Prostate gland (tissue), 2 donors: Measurements from ENCODE around the gene FLT4. TPM values are rescaled to one million over a fixed set of nuclear protein-coding genes. Genes with fewer than 3 reads are reported as not detected.

Experiments used
- DNase-seq: peaks from one replicate; pipeline ENCODE4 v3.0.0-alpha.2; 2019; ENCODE audit warnings: low spot score
- H3K27ac ChIP-seq, 2 donors: fragments of 200-600 bp; sonication (generic); 2 replicates each; pipeline ENCODE4 v1.5.1; 2017 to 2019
- H3K27me3 ChIP-seq: fragments of 200-600 bp; sonication (generic); replicated peaks from 2 replicates; pipeline ENCODE4 v1.5.1; 2019; ENCODE audit not compliant: insufficient read depth
- H3K36me3 ChIP-seq, 2 donors: fragments of 200-600 bp; sonication (generic); 1 replicate in 1 of 2; 2 replicates in 1 of 2; pipeline versions ENCODE4 v1.5.1 to v1.8.1; 2017 to 2019
- H3K4me1 ChIP-seq: fragments of 200-600 bp; sonication (generic); replicated peaks from 2 replicates; pipeline ENCODE4 v1.5.1; 2019
- H3K4me3 ChIP-seq, 2 donors: fragments of 200-600 bp; sonication (generic); 2 replicates each; pipeline ENCODE4 v1.5.1; 2017 to 2019
- H3K9me3 ChIP-seq: fragments of 200-600 bp; sonication (generic); 2 replicates; pipeline ENCODE4 v1.5.1; 2017
- CTCF ChIP-seq, 4 experiments: fragments of 200-600 bp in 2 of 4; fragments of 450-650 bp in 2 of 4; sonication (generic) in 2 of 4; IDR thresholded peaks; 1 replicate in 3 of 4; 2 replicates in 1 of 4; pipeline ENCODE4 v1.5.1; 2016 to 2019; ENCODE audit warnings: antibody characterized with exemption in 4 of 4, mild to moderate bottlenecking in 2 of 4, moderate library complexity in 2 of 4
- POLR2A ChIP-seq: fragments of 450-650 bp; IDR thresholded peaks from one replicate; pipeline ENCODE4 v1.6.1; 2016; ENCODE audit warnings: antibody characterized with exemption, mild to moderate bottlenecking
- POLR2AphosphoS5 ChIP-seq: sonication (generic); formaldehyde crosslinking; IDR thresholded peaks from one replicate; pipeline ENCODE4 v1.6.1; 2017; ENCODE audit warnings: antibody characterized with exemption
- WGBS: methylation state at CpG from one replicate; pipeline ENCODE4 v1.1.5; 2018; 5-methylcytosine and 5-hydroxymethylcytosine counted together
- intact Hi-C: fragments of 100-400 bp; cut with DNase I; formaldehyde crosslinking; loops from one replicate; pipeline ENCODE4 v1.14.2; 2022
- total RNA-seq, 2 donors: library from RNA; depleted of rRNA; stranded (reverse); fragments of >200 nt; gene quantifications; one replicate each; pipeline ENCODE4 v1.1.0, GENCODE V29; 2016

The FLT4 gene
- total RNA-seq, 2 donors from 2014 or later = 2.9 to 20.6 TPM

- Histone ChIP-seq H3K27me3 (no peaks in the 10 kb centered on the region), H3K9me3 (no peaks in the 10 kb centered on the region), H3K4me1 (no peaks in the 10 kb centered on the region), H3K4me3 (no peak overlapping the region), H3K27ac (no peak overlapping the region), H3K36me3 (no peaks in the 10 kb centered on the region)
- TF ChIP-seq CTCF (IDR thresholded peaks at IDR 0.05) (no peak), POLR2A (no peak), POLR2AphosphoS5 (no peak)
- no peak for DNase-seq
- intact Hi-C loops = no loop called here
- whole genome bisulfite sequencing = 65% methylated on average over 3 of the region's 3 CpGs
Measured at GRCh38 chr5:180563994-180564393, 85.4 kb downstream of the FLT4 start.

- no peaks in the 10 kb centered on the region for H3K9me3 ChIP-seq
- no peaks in the 10 kb centered on the region for H3K27me3 ChIP-seq
- no peak for DNase-seq
- TF ChIP-seq POLR2A = no peak
- no peak for TF ChIP-seq POLR2AphosphoS5
- no peak for TF ChIP-seq CTCF (IDR thresholded peaks at IDR 0.05)
- intact Hi-C loops = no loop called here
- WGBS = 95% methylated on average over 11 of the region's 11 CpGs
- H3K4me1 ChIP-seq = no peaks in the 10 kb centered on the region
- no peaks in the 10 kb centered on the region for H3K36me3 ChIP-seq
- H3K4me3 ChIP-seq = no peak overlapping the region
- H3K27ac ChIP-seq = no peak overlapping the region
Measured at GRCh38 chr5:180558232-180558631, 91.2 kb downstream of the FLT4 start.

GRCh38 chr5:180557217-180557809 lies 92.1 kb downstream of the FLT4 start:
- Histone ChIP-seq H3K27me3 (no peaks in the 10 kb centered on the region), H3K9me3 (no peaks in the 10 kb centered on the region), H3K27ac (no peak overlapping the region), H3K4me1 (no peaks in the 10 kb centered on the region), H3K36me3 (no peaks in the 10 kb centered on the region), H3K4me3 (no peak overlapping the region)
- 86% methylated on average over 2 of the region's 2 CpGs for WGBS
- TF ChIP-seq CTCF (IDR thresholded peaks at IDR 0.05) = no peak
- TF ChIP-seq POLR2AphosphoS5 = no peak
- no peak for TF ChIP-seq POLR2A
- no peak for DNase-seq
- intact Hi-C loops = no loop called here

GRCh38 chr5:180555168-180555921 lies 94.1 kb downstream of the FLT4 start:
- no peaks in the 10 kb centered on the region for H3K9me3 ChIP-seq
- TF ChIP-seq POLR2A = no peak
- DNase-seq = no peak
- H3K4me1 ChIP-seq = no peaks in the 10 kb centered on the region
- H3K36me3 ChIP-seq = no peaks in the 10 kb centered on the region
- 67% methylated on average over 7 of the region's 7 CpGs for WGBS
- intact Hi-C loops = no loop called here
- H3K4me3 ChIP-seq = no peak overlapping the region
- no peak overlapping the region for H3K27ac ChIP-seq
- no peaks in the 10 kb centered on the region for H3K27me3 ChIP-seq

GRCh38 chr5:180553530-180553929 lies 95.9 kb downstream of the FLT4 start:
- no peak for DNase-seq
- Histone ChIP-seq H3K36me3 (no peaks in the 10 kb centered on the region), H3K27me3 (no peaks in the 10 kb centered on the region), H3K9me3 (no peaks in the 10 kb centered on the region), H3K4me1 (no peaks in the 10 kb centered on the region), H3K4me3 (no peak overlapping the region), H3K27ac (no peak overlapping the region)
- 87% methylated on average over 3 of the region's 3 CpGs for WGBS
- intact Hi-C loops = no loop called here
- TF ChIP-seq POLR2A = no peak
- no peak for TF ChIP-seq POLR2AphosphoS5
- no peak for TF ChIP-seq CTCF (IDR thresholded peaks at IDR 0.05)

Other genes starting within 250 kb of the FLT4 start
- 10 to 100 TPM; 18.4 to 20.1 TPM for gene CNOT6, start 155.2 kb downstream of the FLT4 start, total RNA-seq
- 100 to 1,000 TPM in 1 of 2 donors, 10 to 100 TPM in 1; 32.2 to 412 TPM for gene SCGB3A1, start 58.1 kb downstream of the FLT4 start, total RNA-seq
- gene OR2Y1, start 90.5 kb upstream of the FLT4 start, total RNA-seq = not detected
- 100 to 1,000 TPM; 142 to 159 TPM for gene MGAT1, start 153.2 kb upstream of the FLT4 start, total RNA-seq
- 10 to 100 TPM; 24.5 to 28.1 TPM for gene ZFP62, start 211.7 kb upstream of the FLT4 start, total RNA-seq
- gene BTNL8, start 249.6 kb upstream of the FLT4 start, total RNA-seq = 1 to 10 TPM in 1 of 2 donors, under 1 TPM in 1; 0.14 to 8.3 TPM